Activated CD8-positive, alpha-beta T cell treated with anti-CD3 and anti-CD28 coated beads for 36 hours (primary cell): Measurements from ENCODE around the gene ZNF582. TPM values are rescaled to one million over a fixed set of nuclear protein-coding genes. Genes with fewer than 3 reads are reported as not detected.

Experiments used
- ATAC-seq: fragments of 200-7000 bp; cut with Tn5 transposase; one replicate; pipeline ENCODE4 v1.10.0; 2021; ENCODE audit warnings: mild to moderate bottlenecking, moderate library complexity
- CTCF ChIA-PET: fragments of 350-600 bp; sonication (Branson Sonifier 250); formaldehyde crosslinking; loops from one replicate; lab custom pipeline; 2021; ENCODE audit warnings: antibody characterized with exemption; lab: Charles Lee
- POLR2A ChIA-PET: fragments of 350-600 bp; sonication (Branson Sonifier 250); formaldehyde crosslinking; loops from one replicate; lab custom pipeline; 2021; ENCODE audit warnings: antibody characterized with exemption; lab: Charles Lee
- DNase-seq: peaks from one replicate; pipeline ENCODE4 v3.0.0-alpha.2; 2020
- H3K27ac Mint-ChIP-seq: one replicate; pipeline ENCODE4 v1.8.0; 2021; ENCODE audit warnings: mild to moderate bottlenecking, mixed read lengths
- H3K27me3 Mint-ChIP-seq: one replicate; pipeline ENCODE4 v1.8.0; 2021; ENCODE audit warnings: mixed read lengths
- H3K36me3 Mint-ChIP-seq: one replicate; pipeline ENCODE4 v1.8.0; 2021; ENCODE audit warnings: low read depth, mixed read lengths
- H3K4me1 Mint-ChIP-seq: one replicate; pipeline ENCODE4 v1.8.0; 2021; ENCODE audit warnings: low read depth, mixed read lengths
- H3K4me3 Mint-ChIP-seq: one replicate; pipeline ENCODE4 v1.8.0; 2021; ENCODE audit warnings: mild to moderate bottlenecking, moderate library complexity, mixed read lengths
- H3K9me3 Mint-ChIP-seq: one replicate; pipeline ENCODE4 v1.8.0; 2021; ENCODE audit warnings: mixed read lengths
- CTCF ChIP-seq: fragments of 200-600 bp; IDR thresholded peaks from one replicate; pipeline ENCODE4 v1.8.0; 2022; ENCODE audit warnings: antibody characterized with exemption, mild to moderate bottlenecking
- intact Hi-C: fragments of 100-400 bp; cut with micrococcal nuclease; formaldehyde crosslinking; loops from one replicate; pipeline ENCODE4 v1.10.0; 2022
- total RNA-seq, 2 experiments: library from RNA; stranded (reverse); gene quantifications; one replicate each; pipeline ENCODE4 v1.2.3, GENCODE V29; 2021

The ZNF582 gene
- total RNA-seq, 2 experiments from 2014 or later, result 2.0 to 2.4 TPM

GRCh38 chr19:56405062-56405461 lies 11.7 kb upstream of the ZNF582 start:
- H3K4me1 Mint-ChIP-seq, result peaks cover 31% of the 10 kb centered on the region
- H3K4me3 Mint-ChIP-seq, result peak overlapping the region; percentile 86
- H3K27me3 Mint-ChIP-seq, result no peaks in the 10 kb centered on the region
- DNase-seq (peak; percentile 47), ATAC-seq (peak; percentile 21)
- intact Hi-C loops, result no loop called here
- TF ChIP-seq CTCF, result no peak
- peaks cover 75% of the 10 kb centered on the region for H3K36me3 Mint-ChIP-seq
- H3K27ac Mint-ChIP-seq, result peak overlapping the region; percentile 92
- peaks cover 60% of the 10 kb centered on the region for H3K9me3 Mint-ChIP-seq
- ChIA-PET POLR2A (interaction anchor here (0.6 kb wide), 1 partner anchor 11 kb away, joined by 3 read pairs; no protein-coding TSS in a partner anchor), CTCF (no interaction called here)

- H3K27me3 Mint-ChIP-seq, result no peaks in the 10 kb centered on the region
Observed at GRCh38 chr19:56404705-56405056, 11.3 kb upstream of the ZNF582 start.

GRCh38 chr19:56403764-56404704 lies 10.7 kb upstream of the ZNF582 start, which contains the start of gene ZNF583:
ZNF583 (plus strand) TSS chr19:56404332; CDS start chr19:56407115, 2,783 bp downstream.
- intact Hi-C loops, result no loop called here
- no peak for TF ChIP-seq CTCF
- Mint-ChIP-seq H3K4me3 (peak within 1 kb of the TSS; percentile 86), H3K9me3 (peaks cover 64% of the 10 kb centered on the region), H3K36me3 (peaks cover 75% of the 10 kb centered on the region), H3K27ac (peak within 1 kb of the TSS; percentile 92), H3K4me1 (peaks cover 31% of the 10 kb centered on the region), H3K27me3 (no peaks in the 10 kb centered on the region)
- CTCF ChIA-PET, result interaction anchor here (1.1 to 1.3 kb wide), 2 partner anchors 11 to 56 kb away, joined by 3 to 4 read pairs; partner anchors contain the start of gene ZNF582
- DNase-seq (peak; percentile 91), ATAC-seq (peak; percentile 89)
- POLR2A ChIA-PET, result interaction anchor here (0.7 to 1.9 kb wide), 3 partner anchors 9 to 1978 kb away, joined by 3 to 9 read pairs (median 4); no protein-coding TSS in a partner anchor

More at GRCh38 chr19:56404705-56405056, 11.3 kb upstream of the ZNF582 start:
- Mint-ChIP-seq H3K36me3 (peaks cover 74% of the 10 kb centered on the region), H3K27ac (peak overlapping the region; percentile 92), H3K9me3 (peaks cover 59% of the 10 kb centered on the region), H3K4me3 (peak overlapping the region; percentile 86), H3K4me1 (peaks cover 31% of the 10 kb centered on the region)
- ChIA-PET POLR2A (interaction anchor here (0.6 kb wide), 1 partner anchor 10 kb away, joined by 3 read pairs; no protein-coding TSS in a partner anchor), CTCF (interaction anchor here (1.1 to 1.3 kb wide), 2 partner anchors 11 to 57 kb away, joined by 3 to 4 read pairs; partner anchors contain the start of gene ZNF582)
- ATAC-seq (peak; percentile 5), DNase-seq (peak; percentile 17)
- no peak for TF ChIP-seq CTCF
- intact Hi-C loops, result no loop called here

- H3K27me3 Mint-ChIP-seq, result no peaks in the 10 kb centered on the region
- no peak for TF ChIP-seq CTCF
- peaks cover 31% of the 10 kb centered on the region for H3K4me1 Mint-ChIP-seq
- H3K9me3 Mint-ChIP-seq, result peaks cover 62% of the 10 kb centered on the region
- ATAC-seq (no peak), DNase-seq (peak; percentile 10)
- intact Hi-C loops, result no loop called here
- peaks cover 74% of the 10 kb centered on the region for H3K36me3 Mint-ChIP-seq
- ChIA-PET CTCF (interaction anchor here (1.3 kb wide), 1 partner anchor 55 kb away, joined by 3 read pairs; no protein-coding TSS in a partner anchor), POLR2A (interaction anchor here (1.1 to 1.9 kb wide), 3 partner anchors 8 to 1978 kb away, joined by 4 to 9 read pairs (median 4); partner anchors contain the start of gene ZNF582)
- peak overlapping the region; percentile 86 for H3K4me3 Mint-ChIP-seq
- peak overlapping the region; percentile 92 for H3K27ac Mint-ChIP-seq
Observed at GRCh38 chr19:56403261-56403660, 9.9 kb upstream of the ZNF582 start.
